ENCODE results near the gene SEC23IP.
"Not testable (repeated sequence)": the region's sequence is repeated elsewhere in the genome, so short reads cannot be mapped to it uniquely, and the experiment has no call there.

Gene SEC23IP

DNA sequence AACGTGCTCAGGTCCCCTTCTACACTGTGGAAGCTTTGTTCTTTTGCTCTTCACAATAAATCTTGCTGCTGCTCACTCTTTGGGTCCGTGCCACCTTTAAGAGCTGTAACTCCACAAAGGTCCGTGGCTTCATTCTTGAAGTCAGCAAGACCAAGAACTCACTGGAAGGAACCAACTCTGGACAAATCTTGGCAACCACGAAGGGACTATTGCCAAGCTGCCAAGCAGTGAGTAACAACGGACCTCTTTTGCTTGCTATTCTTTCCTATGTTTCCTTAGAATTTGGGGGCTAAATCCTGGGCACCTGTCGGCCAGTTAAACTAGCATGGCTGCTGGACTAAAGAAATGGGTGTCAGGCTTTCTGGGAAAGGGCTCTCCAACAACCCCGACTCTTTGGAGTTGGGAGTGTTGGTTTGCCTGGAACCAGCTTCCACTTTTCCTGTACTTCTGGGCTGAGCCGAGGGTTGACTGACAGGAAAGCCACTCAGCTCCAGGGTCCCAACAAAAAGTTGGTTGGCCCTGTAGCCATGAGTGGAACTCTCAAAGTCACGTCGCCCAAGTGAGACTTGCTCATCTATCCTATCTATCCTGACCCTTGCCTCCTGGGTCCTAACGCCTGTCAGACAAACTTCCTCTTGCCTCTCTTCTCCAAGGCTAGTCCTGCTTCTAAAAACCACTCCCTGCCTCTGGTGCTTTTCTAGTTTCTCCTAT, 8.5 kb upstream of the SEC23IP start:
- not testable (repeated sequence) for DNase-seq (ENCODE audit: low read depth)

DNA sequence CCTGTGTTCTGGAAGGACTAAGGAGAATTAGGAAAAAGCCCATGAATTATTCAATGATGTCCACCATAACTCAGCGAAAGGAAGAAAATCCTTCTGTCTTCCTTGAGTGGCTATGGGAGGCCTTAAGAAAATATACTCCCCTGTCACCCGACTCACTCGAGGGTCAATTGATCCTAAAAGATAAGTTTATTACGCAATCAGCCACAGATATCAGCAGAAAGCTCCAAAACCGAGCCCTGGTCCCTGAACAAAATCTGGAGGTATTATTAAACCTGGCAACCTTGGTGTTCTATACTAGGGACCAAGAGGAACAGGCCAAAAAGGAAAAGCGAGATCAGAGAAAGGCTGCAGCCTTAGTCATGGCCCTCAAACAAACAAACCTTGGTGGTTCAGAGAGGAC, 6.5 kb upstream of the SEC23IP start:
- not testable (repeated sequence) for DNase-seq (ENCODE audit: low read depth)

DNA sequence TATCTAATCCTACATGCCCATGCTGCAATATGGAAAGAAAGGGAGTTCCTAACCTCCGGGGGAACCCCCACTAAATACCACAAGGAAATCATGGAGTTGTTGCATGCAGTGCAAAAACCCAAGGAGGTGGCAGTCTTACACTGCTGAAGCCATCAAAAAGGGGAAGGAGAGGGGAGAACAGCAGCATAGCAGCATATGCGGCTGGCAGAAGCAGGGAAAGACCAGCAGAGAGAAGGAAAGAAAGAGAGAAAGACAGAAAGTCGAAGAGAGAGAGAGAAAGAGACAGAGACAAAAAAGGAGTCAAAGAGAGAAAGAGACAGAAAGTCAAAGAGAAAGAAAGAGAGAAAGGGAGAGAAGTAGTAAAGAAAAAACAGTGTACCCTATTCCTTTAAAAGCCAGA, 3.8 kb upstream of the SEC23IP start:
- not testable (repeated sequence) for DNase-seq (ENCODE audit: low read depth)

DNA sequence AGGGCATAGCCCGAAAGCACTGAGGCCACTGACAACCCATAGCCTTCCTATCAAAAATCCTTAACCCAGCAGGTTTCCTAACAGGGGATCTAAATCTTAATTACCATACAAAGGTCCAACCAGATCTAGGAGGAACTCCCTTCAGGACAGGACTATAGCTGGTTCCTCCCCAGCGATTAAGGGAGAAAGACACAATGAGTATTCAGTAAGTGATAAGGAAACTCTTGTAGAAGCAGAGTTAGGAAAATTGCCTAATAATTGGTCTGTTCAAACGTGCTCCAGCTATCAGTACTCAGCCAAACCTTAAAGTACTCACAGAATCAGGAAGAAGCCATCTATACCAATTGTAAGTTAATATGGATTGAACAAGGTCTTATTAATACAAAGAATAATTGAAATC, 3.3 kb upstream of the SEC23IP start:
- not testable (repeated sequence) for DNase-seq (ENCODE audit: low read depth)

DNA sequence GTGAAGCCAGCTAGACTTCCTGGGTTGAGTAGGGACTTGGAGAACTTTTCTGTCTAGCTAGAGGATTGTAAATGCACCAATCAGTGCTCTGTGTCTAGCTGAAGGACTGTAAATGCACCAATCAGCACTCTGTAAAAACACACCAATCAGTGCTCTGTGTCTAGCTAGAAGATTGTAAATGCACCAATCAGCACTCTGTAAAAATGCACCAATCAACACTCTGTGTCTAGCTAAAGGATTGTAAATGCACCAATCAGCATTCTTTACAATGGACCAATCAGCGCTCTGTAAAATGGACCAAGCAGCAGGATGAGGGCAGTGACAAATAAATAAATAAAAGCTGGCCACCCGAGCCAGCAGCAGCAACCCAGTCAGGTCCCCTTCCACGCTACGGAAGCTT, 2.2 kb upstream of the SEC23IP start:
- DNase-seq (ENCODE audit: low read depth): not testable (repeated sequence)

DNA sequence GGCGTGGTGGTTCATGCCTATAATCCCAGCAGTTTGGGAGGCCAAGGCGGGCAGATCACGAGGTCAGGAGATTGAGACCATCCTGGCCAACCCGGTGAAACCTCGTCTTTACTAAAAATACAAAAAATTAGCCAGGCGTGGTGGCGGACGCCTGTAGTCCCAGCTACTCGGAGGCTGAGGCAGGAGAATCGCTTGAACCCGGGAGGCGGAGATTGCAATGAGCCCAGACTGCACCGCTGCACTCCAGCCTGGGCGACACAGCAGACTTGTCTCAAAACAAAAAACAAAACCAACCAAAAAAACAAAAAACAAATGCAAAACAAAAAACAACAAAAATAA, 712 bp upstream of the SEC23IP start:
- not testable (repeated sequence) for DNase-seq (ENCODE audit: low read depth)

DNA sequence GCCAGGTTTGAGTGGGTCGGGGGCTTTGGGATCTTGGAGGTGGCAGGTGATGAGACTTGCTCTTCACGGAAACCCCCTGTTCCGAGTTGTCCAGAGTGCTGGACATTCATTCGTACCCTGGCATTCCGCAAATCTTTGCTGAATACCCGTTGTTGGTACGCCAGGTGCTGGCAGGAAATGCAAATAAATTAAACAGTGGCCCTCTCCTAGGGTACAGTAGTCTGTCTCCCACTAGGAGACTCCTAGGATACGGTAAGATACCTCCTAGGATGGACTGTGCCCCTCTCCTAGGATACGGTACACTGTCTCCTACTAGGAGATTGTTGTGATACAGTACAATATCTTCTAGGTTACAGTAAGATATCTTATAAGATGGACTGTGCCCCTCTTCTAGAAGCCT, 544 bp downstream of the SEC23IP start:
- no peak for DNase-seq (ENCODE audit: low read depth)

DNA sequence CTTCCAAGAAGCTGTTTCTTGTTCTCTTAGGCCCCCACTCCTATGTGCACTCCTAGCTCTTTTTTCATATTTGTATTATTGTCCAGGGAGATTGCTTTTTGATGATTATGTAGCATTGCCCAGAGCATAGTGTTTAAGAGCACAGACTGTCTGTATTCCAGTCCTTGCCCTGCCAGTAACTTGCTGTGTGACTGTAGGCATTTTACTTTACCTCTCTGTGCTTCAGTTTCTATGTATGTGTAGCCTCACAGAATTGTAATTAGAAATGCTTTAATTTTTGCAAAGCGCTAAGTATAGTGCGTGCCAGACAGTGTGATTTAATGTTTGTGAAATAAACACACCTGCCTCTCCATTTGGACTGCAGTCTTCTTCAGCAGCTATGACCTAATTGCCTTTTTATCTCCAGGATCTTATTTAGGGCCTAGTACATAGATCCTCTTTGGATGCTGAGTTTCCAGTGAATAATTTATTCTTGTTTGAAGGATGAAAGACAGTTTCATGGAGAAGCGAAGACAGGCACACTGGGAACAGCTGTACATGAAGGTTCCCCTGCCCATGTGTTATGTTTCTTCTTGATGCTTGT, 1.4 kb downstream of the SEC23IP start:
- no peak for DNase-seq (ENCODE audit: low read depth)

DNA sequence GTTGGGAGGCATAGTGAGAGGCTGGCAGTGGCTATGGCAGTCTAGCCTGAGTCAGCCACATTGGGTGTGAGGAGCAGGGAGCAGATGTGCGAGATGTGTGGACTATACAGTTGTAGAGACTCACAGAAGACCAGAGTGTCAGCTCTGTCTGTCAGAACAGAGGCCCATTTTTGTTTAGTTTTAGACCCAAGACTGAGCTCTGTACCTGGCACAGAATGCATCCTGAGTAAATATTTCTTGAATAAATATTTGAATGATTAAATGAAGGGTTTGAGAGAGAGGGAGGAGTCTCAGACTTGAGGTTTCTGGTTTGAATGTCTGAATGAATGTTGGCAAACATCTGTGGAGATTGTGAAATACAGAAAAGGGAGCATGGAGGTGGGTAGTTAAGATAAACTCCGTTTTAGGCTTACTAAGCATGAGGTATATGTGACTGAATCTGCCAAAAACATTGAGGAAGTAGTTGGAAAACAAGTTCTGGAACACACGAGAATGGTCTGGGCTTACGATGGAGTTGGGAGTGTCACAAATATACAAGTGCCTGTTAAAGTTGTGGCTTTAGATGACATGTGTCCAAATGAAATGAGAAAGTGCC, 3.6 kb downstream of the SEC23IP start:
- no peak for DNase-seq (ENCODE audit: low read depth)

DNA sequence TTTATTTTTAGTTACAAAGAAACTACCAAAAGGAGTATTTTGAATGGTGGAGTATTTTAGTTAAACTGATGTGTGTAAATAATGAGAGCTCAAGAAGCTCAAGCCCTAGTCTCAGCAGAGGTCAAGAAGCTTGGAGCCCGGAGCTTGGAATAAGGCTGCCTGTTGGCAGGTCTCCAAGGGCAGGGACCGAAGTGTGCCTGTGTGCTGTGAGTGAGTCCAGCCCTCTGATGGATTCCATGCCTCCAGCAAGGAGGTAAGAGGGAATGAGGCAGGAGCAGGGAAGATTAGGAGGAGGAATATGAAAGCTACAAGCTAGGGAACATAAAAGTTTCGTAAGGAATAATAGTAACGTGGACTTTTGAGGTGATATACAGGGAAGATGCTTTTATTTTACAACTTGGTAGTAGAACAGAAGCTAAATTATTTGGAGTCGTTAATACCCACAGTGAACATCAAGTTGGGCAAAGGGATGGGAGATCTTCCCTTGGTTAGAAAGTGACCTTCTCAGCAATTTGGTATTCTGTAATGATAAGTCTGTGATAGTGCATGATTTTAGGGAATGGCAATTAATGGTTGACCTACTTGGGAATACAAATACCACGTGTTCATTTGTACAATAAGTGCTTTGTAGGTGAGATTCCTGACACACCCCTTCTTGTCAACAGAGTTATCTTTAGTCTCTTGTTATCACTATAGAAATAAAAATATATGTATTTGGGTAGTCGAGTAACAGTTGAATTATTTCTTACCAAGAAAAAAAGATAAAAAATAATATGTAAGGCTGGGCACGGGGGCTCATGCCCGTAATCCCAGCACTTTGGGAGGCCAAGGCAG, 4.6 kb downstream of the SEC23IP start:
- no peak for DNase-seq (ENCODE audit: low read depth)

DNA sequence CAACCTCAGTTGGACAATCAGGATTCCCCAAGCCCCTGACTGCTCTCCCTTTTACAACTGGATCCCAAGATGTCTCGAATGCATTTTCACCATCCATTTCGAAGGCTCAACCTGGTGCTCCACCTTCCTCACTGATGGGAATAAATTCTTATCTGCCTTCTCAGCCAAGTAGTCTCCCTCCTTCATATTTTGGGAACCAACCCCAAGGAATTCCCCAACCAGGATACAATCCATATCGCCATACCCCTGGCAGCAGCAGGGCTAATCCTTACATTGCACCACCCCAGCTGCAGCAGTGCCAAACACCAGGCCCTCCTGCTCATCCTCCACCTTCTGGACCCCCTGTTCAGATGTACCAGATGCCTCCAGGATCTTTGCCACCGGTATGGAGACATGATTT, 6.0 kb downstream of the SEC23IP start:
- DNase-seq (ENCODE audit: low read depth): no peak

DNA sequence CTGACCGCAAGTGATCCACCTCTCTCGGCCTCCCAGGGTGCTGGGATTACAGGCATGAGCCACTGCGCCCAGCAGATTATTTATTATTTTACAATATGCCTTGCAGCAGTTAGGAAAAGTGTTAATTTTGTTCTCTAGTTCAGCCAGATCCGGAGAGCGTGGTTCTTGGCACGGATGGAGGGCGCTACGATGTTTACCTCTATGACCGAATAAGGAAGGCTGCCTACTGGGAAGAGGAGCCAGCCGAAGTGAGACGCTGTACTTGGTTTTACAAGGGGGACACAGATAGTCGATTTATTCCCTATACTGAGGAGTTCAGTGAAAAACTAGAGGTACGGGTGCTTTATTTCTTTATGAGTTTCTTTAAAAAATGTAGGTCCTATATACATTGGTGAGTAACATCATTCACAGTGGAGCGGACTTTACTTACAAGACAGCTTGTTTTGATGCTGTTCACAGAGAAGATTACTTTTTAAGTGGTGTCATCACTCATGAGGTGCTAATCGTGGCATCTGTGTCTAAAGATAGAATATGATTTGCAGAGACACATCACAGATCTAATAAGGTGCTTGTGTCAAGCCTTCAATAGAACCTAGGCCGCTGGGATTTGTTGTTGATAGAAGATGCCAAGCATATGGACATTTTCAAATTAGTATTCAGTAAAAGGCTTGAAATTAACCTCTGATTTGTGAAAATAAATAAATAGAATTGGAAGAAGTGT, 11.6 kb downstream of the SEC23IP start:
- no peak for DNase-seq (ENCODE audit: low read depth)

DNA sequence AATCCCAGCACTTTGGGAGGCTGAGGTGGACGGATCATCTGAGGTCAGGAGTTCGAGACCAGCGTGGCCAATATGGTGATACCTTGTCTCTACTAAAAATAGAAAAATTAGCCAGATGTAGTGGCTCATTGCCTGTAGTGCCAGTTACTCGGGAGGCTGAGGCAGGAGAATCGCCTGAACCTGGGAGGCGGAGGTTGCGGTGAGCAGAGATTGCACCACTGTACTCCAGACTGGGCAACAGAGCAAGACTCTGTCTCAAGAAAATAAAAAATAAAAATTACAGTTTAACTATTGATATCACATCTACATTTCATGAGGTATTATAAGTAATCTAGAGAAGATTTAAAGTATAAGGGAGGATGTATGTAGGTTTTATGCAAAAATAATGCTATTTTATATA, 15.2 kb downstream of the SEC23IP start:
- not testable (repeated sequence) for DNase-seq (ENCODE audit: low read depth)

DNA sequence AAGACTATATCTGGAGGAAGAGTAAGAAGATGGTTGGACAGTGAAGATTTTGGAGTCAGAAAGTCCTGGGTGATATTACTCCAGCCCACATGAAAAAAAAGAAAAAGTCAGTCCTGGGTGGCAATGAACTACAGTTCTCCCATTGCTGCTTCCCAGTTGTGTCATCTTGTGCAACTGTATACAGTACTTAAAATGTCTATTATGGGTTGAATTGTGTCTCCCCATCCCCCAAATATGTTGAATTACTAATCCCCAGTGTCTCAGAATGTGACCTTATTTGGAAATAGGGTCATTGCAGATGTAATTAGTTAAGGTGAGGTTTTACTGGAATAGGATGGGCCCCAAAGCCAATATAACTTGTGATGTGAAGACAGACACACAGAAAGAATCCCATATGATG, 15.6 kb downstream of the SEC23IP start:
- no peak for DNase-seq (ENCODE audit: low read depth)

DNA sequence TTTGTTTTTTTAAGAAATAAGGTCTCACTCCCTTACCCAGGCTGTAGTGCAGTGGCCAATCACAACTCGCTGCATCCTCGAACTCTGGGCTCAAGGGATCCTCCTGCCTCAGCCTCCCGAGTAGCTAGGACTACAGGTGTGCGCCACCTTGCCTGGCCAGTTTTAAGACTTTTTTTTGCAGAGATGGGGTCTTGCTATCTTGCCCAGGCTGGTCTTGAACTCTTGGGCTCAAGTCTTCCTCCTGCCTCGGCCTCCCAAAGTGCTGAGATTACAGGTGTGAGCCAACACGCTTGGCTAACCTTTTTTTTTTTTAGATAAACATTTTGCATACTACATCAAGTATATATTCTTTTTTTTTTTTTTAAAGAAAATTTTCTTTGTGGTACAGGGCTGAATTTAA, 18.2 kb downstream of the SEC23IP start:
- no peak for DNase-seq (ENCODE audit: low read depth)

DNA sequence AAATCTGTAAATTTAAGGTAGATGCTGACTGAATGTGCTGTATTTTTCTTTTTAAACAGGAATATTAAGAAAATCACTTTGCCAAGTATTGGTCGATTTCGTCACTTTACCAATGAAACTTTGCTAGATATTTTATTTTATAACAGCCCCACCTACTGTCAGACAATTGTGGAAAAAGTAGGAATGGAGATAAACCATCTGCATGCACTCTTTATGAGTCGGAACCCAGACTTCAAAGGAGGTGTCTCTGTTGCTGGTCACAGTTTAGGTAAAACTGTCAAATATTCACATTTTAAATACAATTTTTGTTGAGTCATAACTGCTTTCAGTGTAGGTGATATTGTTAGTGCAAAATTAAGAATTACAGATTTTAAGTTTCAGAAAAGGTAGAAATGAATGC, 25.2 kb downstream of the SEC23IP start:
- no peak for DNase-seq (ENCODE audit: low read depth)

DNA sequence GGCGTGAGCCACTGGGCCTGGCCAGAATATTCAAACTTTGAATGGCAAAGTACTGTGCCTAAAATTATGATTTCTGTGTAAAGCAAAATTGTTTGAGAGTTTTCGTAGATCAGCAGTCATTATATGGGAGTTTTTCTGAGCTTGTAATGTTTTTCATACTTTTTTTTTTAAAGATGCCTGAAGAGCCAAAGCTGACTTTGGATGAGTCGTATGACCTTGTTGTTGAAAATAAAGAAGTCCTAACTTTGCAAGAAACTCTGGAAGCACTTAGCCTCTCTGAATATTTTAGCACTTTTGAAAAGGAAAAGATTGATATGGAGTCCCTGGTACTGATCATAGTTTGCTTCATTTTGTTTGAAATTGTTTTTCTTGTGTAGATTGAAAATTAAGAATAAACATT, 26.7 kb downstream of the SEC23IP start:
- no peak for DNase-seq (ENCODE audit: low read depth)

DNA sequence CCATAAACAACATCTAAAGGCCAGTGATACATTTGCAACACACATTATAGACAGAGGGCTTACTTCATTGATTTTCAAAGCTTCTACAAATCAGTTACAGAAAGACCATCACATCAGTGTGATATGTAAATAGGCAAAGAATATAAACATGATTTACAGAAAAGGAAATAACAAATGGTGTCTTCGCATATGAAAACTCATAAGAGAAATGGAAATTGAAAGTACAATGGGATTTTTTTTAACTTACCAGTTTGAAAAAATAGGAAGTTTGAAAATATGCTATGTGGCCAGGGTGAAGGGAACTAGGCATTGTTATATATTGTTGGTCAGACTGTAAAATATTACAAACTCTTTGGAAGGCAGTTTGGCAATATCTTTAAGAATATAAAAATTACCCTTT, 27.3 kb downstream of the SEC23IP start:
- no peak for DNase-seq (ENCODE audit: low read depth)

DNA sequence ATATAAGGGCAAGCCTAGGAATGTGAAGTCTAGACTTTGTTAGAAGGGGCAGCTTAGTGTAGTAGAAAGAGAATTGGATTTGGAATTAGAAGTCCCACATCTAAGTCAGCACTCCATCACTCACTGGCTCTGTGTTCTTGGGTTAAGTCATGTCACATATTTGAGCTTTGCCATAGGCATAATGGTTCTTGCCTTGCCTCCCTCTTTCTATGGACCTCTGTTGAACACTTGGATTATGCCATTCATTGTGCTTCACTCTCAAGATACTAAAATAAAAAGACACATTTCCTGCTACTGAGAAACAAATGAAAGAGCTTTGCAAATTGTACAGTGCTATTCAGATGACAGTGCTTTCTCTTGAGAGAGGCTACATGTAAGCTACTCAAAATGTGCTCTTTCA, 35.9 kb downstream of the SEC23IP start:
- no peak for DNase-seq (ENCODE audit: low read depth)

DNA sequence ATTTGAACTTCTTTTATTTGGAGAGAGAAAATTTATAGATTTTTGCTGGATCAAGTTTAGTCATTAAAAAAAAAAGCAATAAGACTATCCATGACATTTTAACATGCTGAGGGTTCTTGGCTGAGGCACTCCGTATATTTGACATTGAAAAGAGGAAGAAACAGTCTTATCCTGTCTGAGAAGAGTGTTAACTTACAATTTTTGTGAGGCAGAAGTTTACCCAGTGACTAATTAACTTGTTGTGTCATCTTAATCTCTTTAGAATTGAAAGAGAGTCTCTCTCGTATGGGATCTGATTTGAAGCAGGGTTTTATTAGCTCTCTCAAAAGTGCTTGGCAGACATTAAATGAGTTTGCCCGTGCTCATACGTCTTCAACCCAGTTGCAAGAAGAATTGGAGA, 39.3 kb downstream of the SEC23IP start:
- no peak for DNase-seq (ENCODE audit: low read depth)

DNA sequence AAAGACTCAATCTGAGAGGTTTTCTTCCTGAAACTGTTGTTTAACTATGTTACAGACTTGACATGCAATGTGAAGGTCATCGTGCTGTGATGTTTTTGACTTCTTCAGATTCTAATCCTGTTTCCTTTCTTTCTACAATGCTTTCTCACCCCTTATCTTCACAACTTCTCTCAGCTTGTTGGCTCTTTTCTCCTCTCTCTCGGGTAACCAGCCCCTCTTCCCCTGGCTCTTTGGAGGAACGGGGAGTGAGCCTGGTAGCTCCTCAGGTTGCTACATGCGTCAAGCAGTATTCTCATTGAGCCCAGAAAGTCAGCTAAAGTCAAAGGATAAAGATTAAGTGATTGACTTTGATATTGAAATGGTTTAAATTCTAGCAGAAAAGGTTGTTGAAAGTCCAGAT, 40.1 kb downstream of the SEC23IP start:
- no peak for DNase-seq (ENCODE audit: low read depth)

DNA sequence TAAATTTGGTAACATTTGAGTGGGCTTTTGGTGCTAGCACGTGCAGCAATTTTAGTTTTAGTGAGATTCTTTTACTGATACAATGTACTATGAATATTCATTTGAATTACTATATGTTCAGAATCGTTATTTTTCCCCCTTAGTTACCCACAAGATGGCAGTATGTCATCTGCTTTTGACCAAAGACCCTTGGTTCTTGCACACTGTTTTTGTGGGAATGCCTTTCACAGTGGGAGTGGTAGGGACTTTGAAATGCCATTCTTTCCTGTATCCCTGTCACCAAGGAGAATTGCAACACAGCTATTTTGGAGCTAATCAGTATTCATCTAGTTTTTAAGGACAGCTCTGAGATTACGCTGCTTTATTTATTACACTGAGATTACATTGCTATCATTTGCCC, 40.6 kb downstream of the SEC23IP start:
- no peak for DNase-seq (ENCODE audit: low read depth)

Data from T-helper 22 cell (primary cell).